CD4-positive, alpha-beta T cell treated with Interleukin-12 subunit alpha and Interleukin-12 subunit beta, for 1 hour (primary cell): ENCODE data around the gene TOR4A.

Source experiments
- DNase-seq: peaks from one replicate; pipeline ENCODE4 v3.0.0-alpha.2; 2020

TOR4A gene

DNA sequence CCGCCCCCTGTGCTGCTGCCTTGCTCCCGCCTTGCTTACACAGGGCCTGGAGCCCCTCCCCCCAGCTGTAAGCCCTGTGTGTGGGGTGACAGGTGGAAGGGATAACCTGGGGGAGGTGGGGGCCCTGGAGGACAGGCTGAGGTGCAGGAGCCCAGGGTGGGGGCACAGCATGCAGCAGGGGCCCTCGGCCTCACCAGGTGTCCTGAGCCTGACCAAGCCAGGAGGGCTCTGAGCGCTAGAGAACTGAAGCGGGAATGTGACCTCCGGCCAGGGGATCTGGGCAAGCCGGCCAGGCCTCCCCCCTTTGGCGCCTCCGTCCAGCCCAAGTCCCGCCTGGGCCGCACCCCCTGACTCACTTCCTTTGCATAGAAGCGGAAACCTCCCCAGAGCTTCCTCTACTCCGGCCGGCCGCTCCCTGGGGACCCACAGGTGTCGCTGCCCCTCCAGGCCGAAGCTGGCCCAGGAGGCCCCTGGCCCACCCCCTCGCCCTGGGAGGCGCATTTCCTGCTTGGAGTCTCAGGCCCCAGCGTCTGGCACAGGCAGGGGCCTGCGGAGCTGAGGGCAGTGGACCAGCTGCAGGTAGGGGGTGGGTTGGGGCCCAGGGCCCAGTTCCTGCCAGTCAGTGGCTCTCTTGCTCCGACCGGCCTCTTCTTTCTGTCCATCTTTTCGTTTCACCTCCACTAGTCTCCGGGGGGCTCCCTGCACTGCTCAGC is at the start of gene TOR4A:
TOR4A (plus strand) TSS at position 398 of the 713 bp plus-strand sequence. CDS start 964 bp downstream, outside the sequence.
- peak; percentile 32 for DNase-seq

- DNase-seq, result no peak
Measured at GRCh38 chr9:137227853-137228505, 49.5 kb upstream of the TOR4A start.

DNA sequence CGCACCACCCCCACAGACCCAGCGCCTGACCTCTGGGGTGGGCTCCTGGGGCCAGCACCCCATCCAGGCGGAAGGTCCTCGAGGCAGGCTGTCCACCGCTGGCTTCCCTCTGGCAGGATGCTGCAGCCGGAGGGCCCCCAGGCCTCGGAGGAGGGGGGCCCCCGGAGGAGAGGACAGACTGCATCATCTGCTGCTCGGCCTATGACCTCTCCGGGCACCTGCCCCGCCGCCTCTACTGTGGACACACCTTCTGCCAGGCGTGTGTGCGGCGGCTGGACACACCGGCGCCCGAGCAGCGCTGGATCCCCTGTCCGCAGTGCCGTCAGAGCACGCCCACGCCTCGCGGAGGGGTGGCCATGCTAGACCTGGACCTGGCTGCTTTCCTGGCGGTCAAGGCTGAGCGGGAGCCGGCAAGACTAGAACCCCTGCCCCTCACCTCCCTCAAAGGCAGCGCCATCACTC is 49.0 kb upstream of the TOR4A start:
- no peak for DNase-seq

DNA sequence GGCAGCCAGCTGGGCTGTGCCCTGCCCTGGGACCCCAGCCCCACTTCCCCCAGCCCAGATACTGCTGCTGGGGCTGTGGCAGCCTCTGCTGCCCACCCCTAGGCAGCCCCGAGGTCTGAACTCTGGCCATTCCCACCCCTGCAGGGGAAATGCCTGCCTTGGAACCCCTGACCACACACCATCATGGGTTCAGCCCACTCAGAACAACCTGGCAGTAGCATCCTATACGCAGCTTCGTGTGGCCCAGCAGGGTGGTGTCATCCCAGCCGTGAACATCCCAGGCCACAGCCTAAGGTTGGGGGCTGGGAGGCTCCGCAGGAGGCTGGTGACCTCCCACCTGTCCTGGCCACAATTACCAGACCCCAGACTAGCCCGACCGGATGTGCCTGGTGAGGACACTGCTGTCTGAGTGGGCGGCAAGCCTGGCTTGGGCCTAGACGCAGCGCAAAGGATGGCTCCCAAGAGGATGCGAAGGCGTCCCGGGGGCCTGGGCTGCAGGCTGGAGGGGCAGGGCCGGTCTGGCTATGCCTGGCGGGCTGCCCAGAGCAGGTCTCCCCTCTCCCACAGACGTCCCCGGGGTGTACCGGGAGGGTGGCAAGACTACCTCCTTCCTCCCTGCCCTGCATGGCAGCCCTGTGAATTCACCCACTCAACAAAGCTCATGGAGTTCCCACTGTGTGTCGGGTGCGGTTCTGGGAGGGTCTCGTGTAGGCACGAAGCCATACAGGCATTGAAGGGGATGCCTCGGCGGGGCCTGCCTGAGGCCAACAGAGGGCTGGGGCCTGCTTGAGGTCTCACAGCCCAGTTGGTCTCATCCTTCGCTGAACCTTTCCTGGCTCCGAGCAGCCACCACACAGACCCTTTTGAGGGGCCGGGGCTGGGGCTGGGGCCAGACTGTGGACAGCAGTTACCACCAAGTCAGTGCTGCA is 48.3 kb upstream of the TOR4A start:
- no peak for DNase-seq

DNA sequence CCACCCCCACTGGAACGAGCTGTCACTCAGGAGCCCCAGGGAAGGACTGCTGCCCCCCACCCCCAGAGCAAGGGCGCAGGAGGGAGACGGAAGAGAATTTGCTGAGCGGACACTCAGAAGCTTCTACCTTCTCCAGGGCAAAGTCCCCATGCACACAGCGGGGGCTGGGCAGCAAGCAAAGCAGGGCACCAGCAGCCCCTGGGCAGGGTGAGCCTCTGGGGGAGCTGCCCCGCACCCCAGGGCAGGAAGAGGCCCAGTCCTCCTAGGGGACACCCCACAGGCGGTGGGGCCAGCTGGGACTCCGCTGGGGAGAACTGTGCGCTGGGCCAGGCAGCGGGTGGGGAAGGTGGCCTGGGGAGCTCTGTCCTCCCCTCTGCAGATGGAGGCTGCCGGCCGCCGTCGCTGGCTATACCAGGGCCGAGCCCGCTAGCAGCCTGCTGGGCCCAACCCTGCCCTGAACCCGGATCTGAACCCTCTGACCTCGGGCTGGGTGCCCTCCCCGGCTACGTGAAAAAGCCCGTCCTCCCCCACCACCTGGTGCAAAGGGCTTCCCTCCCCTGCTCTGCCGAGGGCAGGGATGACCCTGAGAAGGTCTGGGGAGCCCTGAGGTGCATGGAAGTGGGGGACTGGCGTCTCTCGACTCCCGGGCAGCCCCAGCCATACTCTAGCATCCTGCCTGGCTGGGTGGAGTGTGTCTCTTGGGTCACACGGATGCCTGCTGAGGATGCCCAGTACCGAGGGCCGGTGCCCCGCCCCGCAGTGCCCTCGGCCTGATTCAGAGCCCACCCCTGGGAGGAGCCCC is 47.4 kb upstream of the TOR4A start:
- DNase-seq, result no peak

DNA sequence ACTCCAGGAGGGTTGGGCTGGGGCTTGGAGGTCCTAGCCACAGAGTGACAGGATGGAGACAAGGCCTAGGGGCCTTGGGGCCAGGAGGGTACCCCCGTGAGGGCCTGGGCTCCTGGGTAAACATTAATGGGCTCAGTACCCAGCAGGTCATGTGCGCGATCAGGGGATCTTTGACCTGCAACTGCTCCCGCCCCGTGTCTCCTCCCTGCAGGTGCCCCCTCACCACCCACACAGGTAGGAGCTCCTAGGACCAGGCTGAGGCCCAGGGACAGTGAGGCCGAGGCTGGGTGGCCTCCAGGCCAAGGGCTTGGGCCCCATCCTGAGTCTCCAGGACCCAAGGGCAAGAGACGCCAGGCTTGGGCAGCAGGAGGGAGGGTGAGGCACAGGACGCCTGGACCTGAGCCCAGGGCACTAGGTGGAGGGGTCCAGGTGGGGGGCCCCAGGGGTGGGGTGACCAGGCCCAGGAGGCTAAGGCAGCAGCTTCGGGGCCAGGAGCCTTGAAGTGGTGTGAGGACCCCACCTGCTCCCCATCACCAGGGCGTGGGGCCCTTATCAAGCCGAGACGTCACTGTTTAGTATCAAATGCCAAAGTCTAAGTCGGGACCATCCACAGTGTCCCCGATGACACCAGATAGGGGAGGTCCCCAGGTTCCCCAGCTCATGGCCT is 46.7 kb upstream of the TOR4A start, which contains the start of gene SLC34A3:
SLC34A3 (plus strand) TSS at position 197 of the 667 bp plus-strand sequence. CDS start 802 bp downstream, outside the sequence.
- DNase-seq, result no peak

GRCh38 chr9:137231372-137232039 is 46.0 kb upstream of the TOR4A start:
- DNase-seq, result no peak

- no peak for DNase-seq
Measured at GRCh38 chr9:137232101-137232500, 45.4 kb upstream of the TOR4A start.

DNA sequence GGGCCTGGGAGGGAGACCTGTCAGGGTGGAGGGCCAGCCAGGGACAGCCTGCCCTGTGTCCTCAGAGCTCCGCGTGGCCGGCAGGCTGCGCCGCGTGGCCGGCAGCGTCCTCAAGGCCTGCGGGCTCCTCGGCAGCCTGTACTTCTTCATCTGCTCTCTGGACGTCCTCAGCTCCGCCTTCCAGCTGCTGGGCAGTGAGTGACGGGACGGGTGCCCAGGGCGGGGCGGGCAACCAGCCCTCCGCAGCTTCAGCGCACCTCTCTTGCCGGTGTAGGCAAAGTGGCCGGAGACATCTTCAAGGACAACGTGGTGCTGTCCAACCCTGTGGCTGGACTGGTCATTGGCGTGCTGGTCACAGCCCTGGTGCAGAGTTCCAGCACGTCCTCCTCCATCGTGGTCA is 45.0 kb upstream of the TOR4A start:
- DNase-seq, result no peak

GRCh38 chr9:137233143-137233980 is 44.2 kb upstream of the TOR4A start:
- no peak for DNase-seq

GRCh38 chr9:137234055-137234697 is 43.4 kb upstream of the TOR4A start:
- no peak for DNase-seq

DNA sequence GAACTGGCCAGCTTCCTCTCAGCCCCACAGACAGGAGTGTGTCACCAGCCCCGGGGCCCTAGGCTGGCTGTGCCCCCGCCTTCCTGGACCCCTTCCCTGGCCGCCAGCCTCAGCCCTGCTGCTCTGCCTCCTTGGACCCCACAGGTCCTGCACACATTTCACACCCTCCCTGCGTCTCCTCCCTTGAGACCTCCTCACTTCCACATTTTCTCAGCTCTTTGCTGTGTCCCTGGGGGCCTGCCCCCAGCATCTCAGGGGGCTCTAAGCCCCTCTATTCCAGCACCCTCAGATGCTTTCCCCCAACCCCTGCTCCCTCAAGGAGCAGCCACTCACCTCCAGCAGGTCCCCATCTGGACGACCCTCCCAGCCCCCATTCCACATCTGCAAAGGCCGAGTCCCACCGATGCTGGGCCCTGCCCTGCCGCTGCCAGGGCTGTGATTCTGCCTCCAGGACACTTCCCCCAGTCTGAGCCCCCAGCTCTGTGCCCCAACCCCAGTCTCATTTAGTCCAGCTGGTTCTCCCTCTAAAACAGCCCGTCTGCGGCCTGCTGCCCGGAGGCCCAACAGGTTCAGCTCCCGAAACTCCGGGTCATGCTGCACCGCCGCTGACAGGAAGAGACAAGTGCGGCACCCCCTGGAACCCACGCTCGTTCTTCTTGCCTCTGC is 42.6 kb upstream of the TOR4A start:
- DNase-seq, result no peak

- no peak for DNase-seq
Measured at GRCh38 chr9:137235424-137236237, 41.9 kb upstream of the TOR4A start.

- peak; percentile 92 for DNase-seq
Measured at GRCh38 chr9:137236238-137236935, 41.1 kb upstream of the TOR4A start.

DNA sequence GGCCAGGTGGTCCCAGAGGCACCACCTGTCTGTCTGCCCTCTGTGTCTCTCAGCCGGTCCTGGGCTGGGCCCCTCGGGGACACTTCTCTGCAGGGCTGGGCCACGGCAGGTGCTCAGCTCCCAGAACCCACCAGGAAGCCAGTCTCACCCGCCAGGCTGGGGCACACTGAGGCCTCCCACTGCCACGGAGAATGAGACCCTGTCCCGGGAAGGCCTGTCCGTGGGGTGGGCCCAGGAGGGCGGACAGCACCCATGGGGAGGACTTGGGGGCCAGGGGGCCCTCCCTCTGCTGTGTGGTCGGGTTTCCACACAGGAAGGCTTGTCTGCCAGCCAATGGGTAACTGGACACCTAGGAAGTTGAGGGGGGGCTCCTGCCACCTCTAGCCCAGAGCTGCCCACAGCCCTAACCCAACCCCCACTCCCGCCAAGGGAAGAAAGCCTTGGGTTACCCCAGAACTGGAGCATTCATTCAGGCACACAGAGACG is 40.5 kb upstream of the TOR4A start:
- no peak for DNase-seq

DNA sequence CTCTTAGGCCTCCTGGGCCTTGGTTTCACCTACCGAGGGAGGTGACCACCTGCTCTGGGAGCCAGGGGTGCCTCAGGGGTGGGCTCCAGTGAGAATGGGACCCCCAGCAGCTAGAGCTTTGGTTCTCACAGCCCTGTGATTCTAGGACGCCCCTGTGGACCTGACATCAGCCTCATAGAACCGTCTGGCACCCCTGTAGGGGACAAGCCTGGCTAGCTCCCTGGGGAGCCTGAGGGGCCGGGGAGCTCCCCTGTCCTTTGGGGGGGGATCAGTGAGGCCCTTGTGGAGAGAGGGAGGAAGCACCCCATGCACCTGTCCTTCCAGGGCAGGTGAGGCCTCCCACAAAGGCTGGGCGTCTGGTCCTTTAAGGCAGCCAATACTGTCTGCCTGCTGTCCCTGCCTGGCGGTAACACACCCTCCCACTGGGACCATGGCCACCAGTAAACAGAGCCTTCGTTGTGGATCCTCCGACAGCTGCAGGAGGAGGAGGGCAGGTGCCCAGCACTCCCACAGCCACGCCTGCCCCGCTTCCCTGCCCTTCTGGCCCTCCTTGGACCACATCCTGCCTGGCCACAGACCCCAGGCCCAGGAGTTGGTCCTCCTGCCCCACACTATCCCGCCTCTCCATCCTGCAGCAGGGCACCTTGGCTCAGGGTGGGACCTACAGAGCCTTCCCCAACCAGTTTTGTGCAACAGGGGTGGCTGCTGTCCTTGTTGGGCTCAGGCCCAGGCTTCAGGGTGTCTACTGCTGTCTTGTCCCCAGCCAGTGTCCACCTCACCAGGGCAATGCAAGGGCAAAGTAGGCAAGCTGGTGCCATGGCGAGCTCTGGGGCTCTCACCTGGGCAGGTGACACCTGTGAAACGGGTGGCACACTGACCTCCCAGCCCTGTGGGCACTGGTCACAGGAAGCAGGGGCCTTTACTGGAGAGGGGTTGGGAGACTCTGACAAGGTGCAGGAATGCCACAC is 39.5 kb upstream of the TOR4A start:
- DNase-seq, result no peak
